HEK293 (cell line): ENCODE data around the gene RNU7-1.

Experiments used
- BCL11A ChIP-seq: fragments of 450-650 bp; formaldehyde crosslinking; IDR thresholded peaks from 2 replicates; pipeline ENCODE4 v1.5.1; 2016; ENCODE audit warnings: low read depth, missing biosample characterization, missing genetic modification characterization
- EGR2 ChIP-seq: fragments of 450-650 bp; formaldehyde crosslinking; IDR thresholded peaks from 2 replicates; pipeline ENCODE4 v1.5.1; 2016; ENCODE audit warnings: low read depth, missing biosample characterization, missing genetic modification characterization
- GLIS1 ChIP-seq: fragments of 450-650 bp; formaldehyde crosslinking; IDR thresholded peaks from 2 replicates; pipeline ENCODE4 v1.5.1; 2016; ENCODE audit warnings: missing biosample characterization, missing genetic modification characterization
- SP2 ChIP-seq: fragments of 450-650 bp; formaldehyde crosslinking; IDR thresholded peaks from 2 replicates; pipeline ENCODE4 v1.5.1; 2016; ENCODE audit warnings: missing biosample characterization, missing genetic modification characterization
- SP3 ChIP-seq: fragments of 450-650 bp; formaldehyde crosslinking; IDR thresholded peaks from 2 replicates; pipeline ENCODE4 v1.5.1; 2016; ENCODE audit warnings: missing biosample characterization, missing genetic modification characterization
- ZNF10 ChIP-seq: fragments of 450-650 bp; formaldehyde crosslinking; IDR thresholded peaks from 2 replicates; pipeline ENCODE4 v1.5.1; 2017; ENCODE audit warnings: missing biosample characterization, missing genetic modification characterization
- ZNF132 ChIP-seq: fragments of 450-650 bp; formaldehyde crosslinking; IDR thresholded peaks from 2 replicates; pipeline ENCODE4 v1.5.1; 2017; ENCODE audit warnings: missing biosample characterization, missing genetic modification characterization, borderline replicate concordance
- ZNF16 ChIP-seq: fragments of 450-650 bp; formaldehyde crosslinking; IDR thresholded peaks from 2 replicates; pipeline ENCODE4 v1.5.1; 2016; ENCODE audit warnings: low read depth, missing biosample characterization, missing genetic modification characterization
- ZNF266 ChIP-seq: fragments of 450-650 bp; formaldehyde crosslinking; IDR thresholded peaks from 2 replicates; pipeline ENCODE4 v1.5.1; 2016; ENCODE audit warnings: missing biosample characterization, missing genetic modification characterization, low read depth
- ZNF335 ChIP-seq: fragments of 450-650 bp; formaldehyde crosslinking; conservative IDR thresholded peaks from 2 replicates; pipeline ENCODE4 v1.5.1; 2016; ENCODE audit warnings: missing biosample characterization, missing genetic modification characterization
- ZNF560 ChIP-seq: fragments of 450-650 bp; formaldehyde crosslinking; IDR thresholded peaks from 2 replicates; pipeline ENCODE4 v1.5.1; 2017; ENCODE audit warnings: missing biosample characterization, missing genetic modification characterization, borderline replicate concordance
- ZNF561 ChIP-seq: fragments of 450-650 bp; IDR thresholded peaks from 2 replicates; pipeline ENCODE4 v1.5.1; 2018; ENCODE audit warnings: missing biosample characterization, missing genetic modification characterization, borderline replicate concordance
- ZNF600 ChIP-seq: fragments of 450-650 bp; formaldehyde crosslinking; IDR thresholded peaks from 2 replicates; pipeline ENCODE4 v1.5.1; 2016; ENCODE audit warnings: missing biosample characterization, missing genetic modification characterization
- ZNF626 ChIP-seq: fragments of 450-650 bp; sonication (Bioruptor Pico); formaldehyde crosslinking; IDR thresholded peaks from 2 replicates; pipeline ENCODE4 v1.5.1; 2018; ENCODE audit warnings: missing biosample characterization, missing genetic modification characterization, inconsistent platforms
- ZNF629 ChIP-seq: fragments of 450-650 bp; formaldehyde crosslinking; IDR thresholded peaks from 2 replicates; pipeline ENCODE4 v1.5.1; 2017; ENCODE audit warnings: missing biosample characterization, missing genetic modification characterization
- TF ChIP-seq, protein P1 (sequence below): fragments of 450-650 bp; formaldehyde crosslinking; IDR thresholded peaks from 2 replicates; pipeline ENCODE4 v1.5.1; 2016; ENCODE audit warnings: missing biosample characterization, missing genetic modification characterization
- TF ChIP-seq, protein P2 (sequence below): fragments of 450-650 bp; formaldehyde crosslinking; IDR thresholded peaks from 2 replicates; pipeline ENCODE4 v1.5.1; 2016; ENCODE audit warnings: missing biosample characterization, missing genetic modification characterization
- TF ChIP-seq, protein P3 (sequence below): fragments of 450-650 bp; formaldehyde crosslinking; IDR thresholded peaks from 2 replicates; pipeline ENCODE4 v1.5.1; 2016; ENCODE audit warnings: missing biosample characterization, missing genetic modification characterization
- TF ChIP-seq, protein P4 (sequence below): fragments of 450-650 bp; formaldehyde crosslinking; IDR thresholded peaks from 2 replicates; pipeline ENCODE4 v1.5.1; 2016; ENCODE audit warnings: missing biosample characterization, missing genetic modification characterization, low read depth
- TF ChIP-seq, protein P5 (sequence below): fragments of 450-650 bp; formaldehyde crosslinking; IDR thresholded peaks from 2 replicates; pipeline ENCODE4 v1.5.1; 2016; ENCODE audit warnings: missing biosample characterization, missing genetic modification characterization, borderline replicate concordance
- TF ChIP-seq, protein P6 (sequence below): fragments of 450-650 bp; formaldehyde crosslinking; IDR thresholded peaks from 2 replicates; pipeline ENCODE4 v1.5.1; 2016; ENCODE audit warnings: missing biosample characterization, missing genetic modification characterization

RNU7-1 gene

DNA sequence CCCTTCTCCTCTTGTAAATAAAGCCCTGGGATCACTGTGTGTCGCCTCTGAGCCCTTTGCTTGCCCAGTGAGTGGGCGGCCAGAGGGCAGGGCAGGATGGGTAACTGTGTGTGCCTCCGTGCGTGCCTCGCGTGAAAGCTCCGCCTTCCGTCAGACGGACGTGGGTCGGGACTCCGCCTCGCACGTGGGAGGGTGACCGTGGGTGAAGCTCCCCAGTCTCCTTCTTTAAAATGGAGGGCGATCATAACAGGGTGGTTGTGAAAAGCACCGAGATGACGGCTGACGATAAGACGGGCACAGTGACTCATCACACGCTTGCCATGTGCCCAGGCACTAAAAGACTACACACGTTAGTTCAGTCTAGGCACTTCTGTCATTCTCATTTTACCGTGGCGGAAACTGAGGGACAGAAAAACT is 17.7 kb downstream of the RNU7-1 start (continued):
- TF ChIP-seq, protein P1, sequence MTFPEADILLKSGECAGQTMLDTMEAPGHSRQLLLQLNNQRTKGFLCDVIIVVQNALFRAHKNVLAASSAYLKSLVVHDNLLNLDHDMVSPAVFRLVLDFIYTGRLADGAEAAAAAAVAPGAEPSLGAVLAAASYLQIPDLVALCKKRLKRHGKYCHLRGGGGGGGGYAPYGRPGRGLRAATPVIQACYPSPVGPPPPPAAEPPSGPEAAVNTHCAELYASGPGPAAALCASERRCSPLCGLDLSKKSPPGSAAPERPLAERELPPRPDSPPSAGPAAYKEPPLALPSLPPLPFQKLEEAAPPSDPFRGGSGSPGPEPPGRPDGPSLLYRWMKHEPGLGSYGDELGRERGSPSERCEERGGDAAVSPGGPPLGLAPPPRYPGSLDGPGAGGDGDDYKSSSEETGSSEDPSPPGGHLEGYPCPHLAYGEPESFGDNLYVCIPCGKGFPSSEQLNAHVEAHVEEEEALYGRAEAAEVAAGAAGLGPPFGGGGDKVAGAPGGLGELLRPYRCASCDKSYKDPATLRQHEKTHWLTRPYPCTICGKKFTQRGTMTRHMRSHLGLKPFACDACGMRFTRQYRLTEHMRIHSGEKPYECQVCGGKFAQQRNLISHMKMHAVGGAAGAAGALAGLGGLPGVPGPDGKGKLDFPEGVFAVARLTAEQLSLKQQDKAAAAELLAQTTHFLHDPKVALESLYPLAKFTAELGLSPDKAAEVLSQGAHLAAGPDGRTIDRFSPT: peak; percentile 73
- TF ChIP-seq BCL11A (tag by site-specific recombination) (peak; percentile 55; the same call in 1 of the 2 replicates), SP2 (peak; percentile 65), ZNF16 (no peak), EGR2 (peak; percentile 98), ZNF626 (no peak), ZNF629 (tag by site-specific recombination) (no peak; the same call in 1 of the 2 replicates), ZNF600 (tag by site-specific recombination) (peak; percentile 81), GLIS1 (tag by site-specific recombination) (no peak), ZNF335 (tag by site-specific recombination) (no peak; the same call in 1 of the 2 replicates), ZNF561 (tag by site-specific recombination) (no peak), ZNF10 (tag by site-specific recombination) (peak; percentile 14; the same call in 1 of the 2 replicates), SP3 (tag by site-specific recombination) (no peak), ZNF132 (tag by site-specific recombination) (no peak), ZNF560 (no peak), ZNF266 (tag by site-specific recombination) (no peak)
- TF ChIP-seq, protein P2, sequence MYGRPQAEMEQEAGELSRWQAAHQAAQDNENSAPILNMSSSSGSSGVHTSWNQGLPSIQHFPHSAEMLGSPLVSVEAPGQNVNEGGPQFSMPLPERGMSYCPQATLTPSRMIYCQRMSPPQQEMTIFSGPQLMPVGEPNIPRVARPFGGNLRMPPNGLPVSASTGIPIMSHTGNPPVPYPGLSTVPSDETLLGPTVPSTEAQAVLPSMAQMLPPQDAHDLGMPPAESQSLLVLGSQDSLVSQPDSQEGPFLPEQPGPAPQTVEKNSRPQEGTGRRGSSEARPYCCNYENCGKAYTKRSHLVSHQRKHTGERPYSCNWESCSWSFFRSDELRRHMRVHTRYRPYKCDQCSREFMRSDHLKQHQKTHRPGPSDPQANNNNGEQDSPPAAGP (tag by site-specific recombination): peak; percentile 43; the same call in 1 of the 2 replicates
- TF ChIP-seq, protein P3, sequence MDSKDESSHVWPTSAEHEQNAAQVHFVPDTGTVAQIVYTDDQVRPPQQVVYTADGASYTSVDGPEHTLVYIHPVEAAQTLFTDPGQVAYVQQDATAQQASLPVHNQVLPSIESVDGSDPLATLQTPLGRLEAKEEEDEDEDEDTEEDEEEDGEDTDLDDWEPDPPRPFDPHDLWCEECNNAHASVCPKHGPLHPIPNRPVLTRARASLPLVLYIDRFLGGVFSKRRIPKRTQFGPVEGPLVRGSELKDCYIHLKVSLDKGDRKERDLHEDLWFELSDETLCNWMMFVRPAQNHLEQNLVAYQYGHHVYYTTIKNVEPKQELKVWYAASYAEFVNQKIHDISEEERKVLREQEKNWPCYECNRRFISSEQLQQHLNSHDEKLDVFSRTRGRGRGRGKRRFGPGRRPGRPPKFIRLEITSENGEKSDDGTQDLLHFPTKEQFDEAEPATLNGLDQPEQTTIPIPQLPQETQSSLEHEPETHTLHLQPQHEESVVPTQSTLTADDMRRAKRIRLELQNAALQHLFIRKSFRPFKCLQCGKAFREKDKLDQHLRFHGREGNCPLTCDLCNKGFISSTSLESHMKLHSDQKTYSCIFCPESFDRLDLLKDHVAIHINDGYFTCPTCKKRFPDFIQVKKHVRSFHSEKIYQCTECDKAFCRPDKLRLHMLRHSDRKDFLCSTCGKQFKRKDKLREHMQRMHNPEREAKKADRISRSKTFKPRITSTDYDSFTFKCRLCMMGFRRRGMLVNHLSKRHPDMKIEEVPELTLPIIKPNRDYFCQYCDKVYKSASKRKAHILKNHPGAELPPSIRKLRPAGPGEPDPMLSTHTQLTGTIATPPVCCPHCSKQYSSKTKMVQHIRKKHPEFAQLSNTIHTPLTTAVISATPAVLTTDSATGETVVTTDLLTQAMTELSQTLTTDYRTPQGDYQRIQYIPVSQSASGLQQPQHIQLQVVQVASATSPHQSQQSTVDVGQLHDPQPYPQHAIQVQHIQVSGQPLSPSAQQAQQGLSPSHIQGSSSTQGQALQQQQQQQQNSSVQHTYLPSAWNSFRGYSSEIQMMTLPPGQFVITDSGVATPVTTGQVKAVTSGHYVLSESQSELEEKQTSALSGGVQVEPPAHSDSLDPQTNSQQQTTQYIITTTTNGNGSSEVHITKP (tag by site-specific recombination): peak; percentile 39
- TF ChIP-seq, protein P4, sequence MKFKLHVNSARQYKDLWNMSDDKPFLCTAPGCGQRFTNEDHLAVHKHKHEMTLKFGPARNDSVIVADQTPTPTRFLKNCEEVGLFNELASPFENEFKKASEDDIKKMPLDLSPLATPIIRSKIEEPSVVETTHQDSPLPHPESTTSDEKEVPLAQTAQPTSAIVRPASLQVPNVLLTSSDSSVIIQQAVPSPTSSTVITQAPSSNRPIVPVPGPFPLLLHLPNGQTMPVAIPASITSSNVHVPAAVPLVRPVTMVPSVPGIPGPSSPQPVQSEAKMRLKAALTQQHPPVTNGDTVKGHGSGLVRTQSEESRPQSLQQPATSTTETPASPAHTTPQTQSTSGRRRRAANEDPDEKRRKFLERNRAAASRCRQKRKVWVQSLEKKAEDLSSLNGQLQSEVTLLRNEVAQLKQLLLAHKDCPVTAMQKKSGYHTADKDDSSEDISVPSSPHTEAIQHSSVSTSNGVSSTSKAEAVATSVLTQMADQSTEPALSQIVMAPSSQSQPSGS: no peak
- TF ChIP-seq, protein P5, sequence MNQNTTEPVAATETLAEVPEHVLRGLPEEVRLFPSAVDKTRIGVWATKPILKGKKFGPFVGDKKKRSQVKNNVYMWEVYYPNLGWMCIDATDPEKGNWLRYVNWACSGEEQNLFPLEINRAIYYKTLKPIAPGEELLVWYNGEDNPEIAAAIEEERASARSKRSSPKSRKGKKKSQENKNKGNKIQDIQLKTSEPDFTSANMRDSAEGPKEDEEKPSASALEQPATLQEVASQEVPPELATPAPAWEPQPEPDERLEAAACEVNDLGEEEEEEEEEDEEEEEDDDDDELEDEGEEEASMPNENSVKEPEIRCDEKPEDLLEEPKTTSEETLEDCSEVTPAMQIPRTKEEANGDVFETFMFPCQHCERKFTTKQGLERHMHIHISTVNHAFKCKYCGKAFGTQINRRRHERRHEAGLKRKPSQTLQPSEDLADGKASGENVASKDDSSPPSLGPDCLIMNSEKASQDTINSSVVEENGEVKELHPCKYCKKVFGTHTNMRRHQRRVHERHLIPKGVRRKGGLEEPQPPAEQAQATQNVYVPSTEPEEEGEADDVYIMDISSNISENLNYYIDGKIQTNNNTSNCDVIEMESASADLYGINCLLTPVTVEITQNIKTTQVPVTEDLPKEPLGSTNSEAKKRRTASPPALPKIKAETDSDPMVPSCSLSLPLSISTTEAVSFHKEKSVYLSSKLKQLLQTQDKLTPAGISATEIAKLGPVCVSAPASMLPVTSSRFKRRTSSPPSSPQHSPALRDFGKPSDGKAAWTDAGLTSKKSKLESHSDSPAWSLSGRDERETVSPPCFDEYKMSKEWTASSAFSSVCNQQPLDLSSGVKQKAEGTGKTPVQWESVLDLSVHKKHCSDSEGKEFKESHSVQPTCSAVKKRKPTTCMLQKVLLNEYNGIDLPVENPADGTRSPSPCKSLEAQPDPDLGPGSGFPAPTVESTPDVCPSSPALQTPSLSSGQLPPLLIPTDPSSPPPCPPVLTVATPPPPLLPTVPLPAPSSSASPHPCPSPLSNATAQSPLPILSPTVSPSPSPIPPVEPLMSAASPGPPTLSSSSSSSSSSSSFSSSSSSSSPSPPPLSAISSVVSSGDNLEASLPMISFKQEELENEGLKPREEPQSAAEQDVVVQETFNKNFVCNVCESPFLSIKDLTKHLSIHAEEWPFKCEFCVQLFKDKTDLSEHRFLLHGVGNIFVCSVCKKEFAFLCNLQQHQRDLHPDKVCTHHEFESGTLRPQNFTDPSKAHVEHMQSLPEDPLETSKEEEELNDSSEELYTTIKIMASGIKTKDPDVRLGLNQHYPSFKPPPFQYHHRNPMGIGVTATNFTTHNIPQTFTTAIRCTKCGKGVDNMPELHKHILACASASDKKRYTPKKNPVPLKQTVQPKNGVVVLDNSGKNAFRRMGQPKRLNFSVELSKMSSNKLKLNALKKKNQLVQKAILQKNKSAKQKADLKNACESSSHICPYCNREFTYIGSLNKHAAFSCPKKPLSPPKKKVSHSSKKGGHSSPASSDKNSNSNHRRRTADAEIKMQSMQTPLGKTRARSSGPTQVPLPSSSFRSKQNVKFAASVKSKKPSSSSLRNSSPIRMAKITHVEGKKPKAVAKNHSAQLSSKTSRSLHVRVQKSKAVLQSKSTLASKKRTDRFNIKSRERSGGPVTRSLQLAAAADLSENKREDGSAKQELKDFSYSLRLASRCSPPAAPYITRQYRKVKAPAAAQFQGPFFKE (tag by site-specific recombination): 0 out of 2 replicates have a peak, but pooled peaks have one; percentile 57
- TF ChIP-seq, protein P6, sequence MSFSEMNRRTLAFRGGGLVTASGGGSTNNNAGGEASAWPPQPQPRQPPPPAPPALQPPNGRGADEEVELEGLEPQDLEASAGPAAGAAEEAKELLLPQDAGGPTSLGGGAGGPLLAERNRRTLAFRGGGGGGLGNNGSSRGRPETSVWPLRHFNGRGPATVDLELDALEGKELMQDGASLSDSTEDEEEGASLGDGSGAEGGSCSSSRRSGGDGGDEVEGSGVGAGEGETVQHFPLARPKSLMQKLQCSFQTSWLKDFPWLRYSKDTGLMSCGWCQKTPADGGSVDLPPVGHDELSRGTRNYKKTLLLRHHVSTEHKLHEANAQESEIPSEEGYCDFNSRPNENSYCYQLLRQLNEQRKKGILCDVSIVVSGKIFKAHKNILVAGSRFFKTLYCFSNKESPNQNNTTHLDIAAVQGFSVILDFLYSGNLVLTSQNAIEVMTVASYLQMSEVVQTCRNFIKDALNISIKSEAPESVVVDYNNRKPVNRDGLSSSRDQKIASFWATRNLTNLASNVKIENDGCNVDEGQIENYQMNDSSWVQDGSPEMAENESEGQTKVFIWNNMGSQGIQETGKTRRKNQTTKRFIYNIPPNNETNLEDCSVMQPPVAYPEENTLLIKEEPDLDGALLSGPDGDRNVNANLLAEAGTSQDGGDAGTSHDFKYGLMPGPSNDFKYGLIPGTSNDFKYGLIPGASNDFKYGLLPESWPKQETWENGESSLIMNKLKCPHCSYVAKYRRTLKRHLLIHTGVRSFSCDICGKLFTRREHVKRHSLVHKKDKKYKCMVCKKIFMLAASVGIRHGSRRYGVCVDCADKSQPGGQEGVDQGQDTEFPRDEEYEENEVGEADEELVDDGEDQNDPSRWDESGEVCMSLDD (tag by site-specific recombination): 0 out of 2 replicates have a peak, but pooled peaks have one; percentile 15
